IgD-negative memory B cell (primary cell): ENCODE measurements around the gene ANKRD18A. TPM values are rescaled to one million over a fixed set of nuclear protein-coding genes. Genes with fewer than 3 reads are reported as not detected.
"Not testable (repeated sequence)": the region's sequence is repeated elsewhere in the genome, so short reads cannot be mapped to it uniquely, and the experiment has no call there.

Source experiments
- H3K27ac Mint-ChIP-seq, 3 donors: one replicate each; pipeline ENCODE4 v1.8.0; 2020 to 2022; ENCODE audit warnings: mild to moderate bottlenecking in 3 of 3, mixed read lengths in 3 of 3, moderate library complexity in 1 of 3
- H3K27me3 Mint-ChIP-seq: one replicate; pipeline ENCODE4 v1.8.0; 2021; ENCODE audit warnings: mixed read lengths
- H3K36me3 Mint-ChIP-seq: one replicate; pipeline ENCODE4 v1.8.0; 2020; ENCODE audit warnings: mild to moderate bottlenecking, mixed read lengths
- H3K4me1 Mint-ChIP-seq, 3 donors: one replicate each; pipeline ENCODE4 v1.8.0; 2020 to 2022; ENCODE audit warnings: mixed read lengths in 3 of 3, mild to moderate bottlenecking in 1 of 3
- H3K4me3 Mint-ChIP-seq, 4 donors: one replicate each; pipeline ENCODE4 v1.8.0; 2020 to 2022; ENCODE audit warnings: mild to moderate bottlenecking in 4 of 4, mixed read lengths in 4 of 4, moderate library complexity in 3 of 4
- H3K9me3 Mint-ChIP-seq, 3 donors: one replicate each; pipeline ENCODE4 v1.8.0; 2020 to 2021; ENCODE audit warnings: mixed read lengths in 3 of 3, mild to moderate bottlenecking in 1 of 3
- polyA plus RNA-seq: library from polyadenylated mRNA; unstranded; fragments of 300-500 nt; fragmentation: Illumina TruSeq; gene quantifications from one replicate; pipeline ENCODE4 v1.2.3, GENCODE V29; 2021

Gene ANKRD18A
- polyA plus RNA-seq, 1 donor from 2014 or later = not detected

DNA sequence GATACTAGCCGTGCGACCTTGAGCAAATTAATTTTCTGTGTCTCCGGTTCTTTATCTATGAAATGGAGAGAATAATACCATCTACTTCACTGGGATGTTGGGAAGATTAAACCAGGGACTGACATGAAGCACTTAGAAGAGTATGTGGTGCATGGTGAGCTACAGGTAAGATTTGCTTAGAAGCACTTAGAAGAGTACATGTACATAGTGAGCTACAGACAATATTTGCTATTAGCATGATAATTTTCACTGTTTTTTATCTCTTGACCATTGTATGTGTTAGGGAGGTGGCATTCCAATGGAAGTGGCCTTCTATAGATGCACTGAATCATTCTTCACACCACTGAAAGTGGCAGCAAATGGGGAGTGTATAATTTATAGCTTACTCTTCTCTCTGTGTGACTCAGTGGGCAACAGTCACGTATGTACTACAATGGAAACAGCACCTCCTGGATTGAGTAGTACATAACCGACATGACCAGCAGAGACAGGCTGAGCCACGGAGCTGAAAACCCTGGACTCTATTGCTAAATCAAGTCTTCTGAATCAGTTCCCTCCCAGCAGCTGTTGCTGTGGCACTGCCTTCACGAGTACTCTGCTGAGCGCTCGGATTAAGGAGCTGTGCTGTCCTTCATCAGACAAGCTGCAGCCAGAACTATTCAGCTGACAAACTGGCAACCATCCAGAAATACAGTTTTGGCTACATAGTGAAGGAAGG lies 28.9 kb downstream of the ANKRD18A start:
- not testable (repeated sequence) for H3K27ac Mint-ChIP-seq, H3K9me3 Mint-ChIP-seq, H3K27me3 Mint-ChIP-seq, H3K36me3 Mint-ChIP-seq, H3K4me3 Mint-ChIP-seq, H3K4me1 Mint-ChIP-seq

DNA sequence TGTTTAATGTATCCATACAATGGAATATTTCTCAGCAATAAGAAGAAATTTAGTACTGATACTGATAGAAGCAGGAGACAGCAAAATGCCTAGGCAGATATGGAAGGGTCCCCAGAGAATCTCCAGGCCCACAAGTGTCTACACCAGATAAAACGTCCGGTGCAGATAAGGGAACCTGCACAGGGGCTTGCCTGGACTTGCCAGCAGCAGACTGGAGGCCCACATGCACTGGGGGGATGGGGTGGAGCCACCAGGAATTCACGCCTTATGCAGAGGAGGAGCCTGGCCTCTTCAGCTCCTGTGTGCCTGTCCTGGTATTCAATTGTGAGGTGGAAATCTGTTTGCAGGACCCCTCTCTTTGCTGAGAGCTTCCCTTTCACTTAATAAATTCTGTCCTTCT lies 36.6 kb downstream of the ANKRD18A start:
- not testable (repeated sequence) for H3K9me3 Mint-ChIP-seq, H3K27ac Mint-ChIP-seq, H3K4me3 Mint-ChIP-seq, H3K4me1 Mint-ChIP-seq, H3K27me3 Mint-ChIP-seq, H3K36me3 Mint-ChIP-seq

DNA sequence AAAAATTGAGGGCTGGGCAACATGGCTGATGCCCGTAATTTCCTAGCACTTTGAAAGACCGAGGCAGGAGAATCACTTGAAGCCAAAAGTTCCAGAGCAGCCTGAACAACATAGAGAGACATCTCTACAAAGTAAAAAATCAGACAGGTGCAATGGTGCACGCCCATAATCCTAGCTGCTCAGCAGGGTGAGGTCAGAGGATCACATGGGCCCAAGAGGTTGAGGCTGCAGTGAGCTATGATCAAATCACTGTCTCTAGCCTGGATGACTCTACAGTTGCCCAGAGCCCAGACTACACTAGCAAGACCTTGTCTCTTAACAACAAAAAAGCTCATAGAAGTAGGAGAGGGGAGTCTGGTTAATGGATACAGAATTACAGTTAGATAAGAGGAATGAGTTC lies 40.3 kb downstream of the ANKRD18A start:
- not testable (repeated sequence) for H3K9me3 Mint-ChIP-seq, H3K4me1 Mint-ChIP-seq, H3K36me3 Mint-ChIP-seq, H3K27me3 Mint-ChIP-seq, H3K4me3 Mint-ChIP-seq, H3K27ac Mint-ChIP-seq

- not testable (repeated sequence) for H3K27ac Mint-ChIP-seq, H3K4me1 Mint-ChIP-seq, H3K27me3 Mint-ChIP-seq, H3K4me3 Mint-ChIP-seq, H3K36me3 Mint-ChIP-seq, H3K9me3 Mint-ChIP-seq
These were observed 44.2 kb downstream of the ANKRD18A start for GRCh38 chr9:38576181-38576580.

DNA sequence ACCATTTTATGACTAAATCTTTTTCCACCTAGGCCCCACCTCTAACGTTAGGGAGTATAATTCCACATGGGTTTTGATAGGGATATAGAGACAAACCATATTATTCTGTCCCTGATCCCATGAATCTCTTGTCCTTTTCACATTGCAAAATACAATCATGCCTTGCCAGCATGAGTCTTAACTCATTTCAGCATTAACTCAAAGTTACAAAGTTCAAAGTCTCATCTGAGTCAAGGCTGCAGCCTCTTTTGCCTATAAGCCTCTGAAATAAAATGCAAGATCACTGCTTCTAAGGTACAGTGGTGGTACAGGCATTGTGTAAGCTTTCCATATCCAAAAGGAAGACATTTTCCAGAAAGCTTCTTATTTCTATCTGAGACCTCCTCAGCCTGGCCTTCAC lies 54.3 kb downstream of the ANKRD18A start:
- not testable (repeated sequence) for H3K9me3 Mint-ChIP-seq, H3K4me1 Mint-ChIP-seq, H3K27ac Mint-ChIP-seq, H3K27me3 Mint-ChIP-seq, H3K36me3 Mint-ChIP-seq, H3K4me3 Mint-ChIP-seq

- H3K4me3 Mint-ChIP-seq = not testable (repeated sequence)
These were observed 55.2 kb downstream of the ANKRD18A start for GRCh38 chr9:38565178-38565577.

GRCh38 chr9:38563911-38564310 lies 56.5 kb downstream of the ANKRD18A start:
- H3K27ac Mint-ChIP-seq, H3K27me3 Mint-ChIP-seq, H3K4me1 Mint-ChIP-seq, H3K9me3 Mint-ChIP-seq, H3K4me3 Mint-ChIP-seq, H3K36me3 Mint-ChIP-seq: not testable (repeated sequence)

More at GRCh38 chr9:38565178-38565577, 55.2 kb downstream of the ANKRD18A start:
- not testable (repeated sequence) for H3K36me3 Mint-ChIP-seq, H3K4me1 Mint-ChIP-seq, H3K9me3 Mint-ChIP-seq, H3K27ac Mint-ChIP-seq, H3K27me3 Mint-ChIP-seq

GRCh38 chr9:38561134-38561533 lies 59.3 kb downstream of the ANKRD18A start:
- H3K27ac Mint-ChIP-seq = peak overlapping the region in 1 of 3 donors; percentile 16
- H3K36me3 Mint-ChIP-seq, H3K27me3 Mint-ChIP-seq, H3K4me1 Mint-ChIP-seq, H3K9me3 Mint-ChIP-seq, H3K4me3 Mint-ChIP-seq: not testable (repeated sequence)

- not testable (repeated sequence) for H3K4me1 Mint-ChIP-seq, H3K4me3 Mint-ChIP-seq
These were observed 61.2 kb downstream of the ANKRD18A start for GRCh38 chr9:38559172-38559571.

GRCh38 chr9:38557746-38558145 lies 62.6 kb downstream of the ANKRD18A start:
- not testable (repeated sequence) for H3K27me3 Mint-ChIP-seq, H3K4me1 Mint-ChIP-seq, H3K36me3 Mint-ChIP-seq, H3K27ac Mint-ChIP-seq, H3K9me3 Mint-ChIP-seq, H3K4me3 Mint-ChIP-seq

More at GRCh38 chr9:38559172-38559571, 61.2 kb downstream of the ANKRD18A start:
- H3K27me3 Mint-ChIP-seq, H3K27ac Mint-ChIP-seq, H3K9me3 Mint-ChIP-seq, H3K36me3 Mint-ChIP-seq: not testable (repeated sequence)

DNA sequence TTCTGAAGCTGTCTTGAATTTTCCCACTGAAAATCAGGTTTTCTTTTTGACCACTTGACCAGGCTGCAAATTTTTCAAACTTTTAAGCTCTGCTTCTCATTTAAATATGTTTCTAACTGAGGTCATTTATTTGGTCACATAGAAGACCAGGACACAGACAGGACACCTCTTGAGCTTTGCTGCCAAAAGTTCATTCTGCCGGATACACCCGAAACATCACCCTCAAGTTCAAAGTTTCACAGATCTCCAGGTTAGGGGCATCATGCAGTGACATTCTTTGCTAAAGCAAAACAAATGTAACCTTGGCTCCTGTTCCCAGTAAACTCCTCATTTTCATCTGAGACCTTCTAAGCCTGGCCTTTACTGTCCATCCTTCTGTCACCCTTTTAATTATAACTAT lies 65.4 kb downstream of the ANKRD18A start:
- H3K36me3 Mint-ChIP-seq, H3K4me1 Mint-ChIP-seq, H3K27ac Mint-ChIP-seq, H3K27me3 Mint-ChIP-seq, H3K9me3 Mint-ChIP-seq, H3K4me3 Mint-ChIP-seq: not testable (repeated sequence)

DNA sequence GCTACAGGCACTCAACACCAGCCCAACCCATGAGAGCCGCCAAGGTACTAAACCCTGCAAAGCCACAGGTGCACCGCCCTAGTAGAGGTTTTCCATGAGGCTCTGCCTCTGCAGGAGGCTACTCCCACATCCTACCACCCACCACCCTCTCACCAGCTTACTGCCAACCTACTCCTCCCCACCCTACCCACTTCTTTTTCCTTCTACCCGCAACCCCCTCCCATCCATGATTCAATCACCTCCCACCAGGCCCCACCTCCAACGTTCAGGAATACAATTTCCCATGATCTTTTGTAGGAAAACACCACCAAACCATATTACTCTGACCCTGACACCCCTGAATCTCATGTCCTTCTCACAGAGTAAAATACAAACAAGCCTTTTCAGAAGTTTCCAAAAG lies 67.4 kb downstream of the ANKRD18A start:
- H3K27ac Mint-ChIP-seq, H3K4me3 Mint-ChIP-seq: not testable (repeated sequence)

DNA sequence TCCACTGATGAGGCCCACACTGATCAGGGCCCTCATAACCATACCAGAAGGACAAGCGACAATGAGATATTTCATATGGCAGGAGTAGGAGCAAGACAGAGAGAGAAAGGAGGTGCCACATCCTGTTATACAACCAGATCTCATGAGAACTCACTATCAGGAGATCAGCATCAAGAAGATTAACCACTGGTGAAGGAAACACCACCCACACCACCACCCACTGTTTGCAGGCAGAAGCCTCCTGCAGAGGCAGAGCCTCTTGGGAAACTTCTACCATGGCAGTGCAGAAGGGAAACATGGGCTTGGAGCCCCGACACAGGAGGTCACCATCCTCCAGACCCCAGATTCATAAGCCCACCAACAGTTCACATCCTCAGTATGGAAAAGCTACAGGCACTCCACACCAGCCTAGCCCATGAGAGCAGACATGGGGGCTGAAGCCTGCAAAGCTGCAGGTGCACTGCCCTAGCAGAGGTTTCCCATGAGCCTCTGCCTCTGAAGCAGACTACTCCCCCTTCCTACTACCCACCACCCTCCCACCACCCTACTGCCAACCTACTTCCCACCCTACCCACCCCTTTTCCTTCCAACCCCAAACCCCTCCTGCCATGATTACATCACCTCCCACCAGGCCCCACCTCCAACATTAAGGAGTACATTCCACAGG lies 73.8 kb downstream of the ANKRD18A start:
- H3K9me3 Mint-ChIP-seq, H3K27me3 Mint-ChIP-seq, H3K4me3 Mint-ChIP-seq, H3K27ac Mint-ChIP-seq, H3K36me3 Mint-ChIP-seq, H3K4me1 Mint-ChIP-seq: not testable (repeated sequence)

More for the DNA sequence above, 67.4 kb downstream of the ANKRD18A start:
- not testable (repeated sequence) for H3K36me3 Mint-ChIP-seq, H3K27me3 Mint-ChIP-seq, H3K9me3 Mint-ChIP-seq, H3K4me1 Mint-ChIP-seq

- not testable (repeated sequence) for H3K4me1 Mint-ChIP-seq, H3K4me3 Mint-ChIP-seq, H3K9me3 Mint-ChIP-seq, H3K36me3 Mint-ChIP-seq, H3K27ac Mint-ChIP-seq, H3K27me3 Mint-ChIP-seq
These were observed 79.9 kb downstream of the ANKRD18A start for GRCh38 chr9:38540535-38540934.

DNA sequence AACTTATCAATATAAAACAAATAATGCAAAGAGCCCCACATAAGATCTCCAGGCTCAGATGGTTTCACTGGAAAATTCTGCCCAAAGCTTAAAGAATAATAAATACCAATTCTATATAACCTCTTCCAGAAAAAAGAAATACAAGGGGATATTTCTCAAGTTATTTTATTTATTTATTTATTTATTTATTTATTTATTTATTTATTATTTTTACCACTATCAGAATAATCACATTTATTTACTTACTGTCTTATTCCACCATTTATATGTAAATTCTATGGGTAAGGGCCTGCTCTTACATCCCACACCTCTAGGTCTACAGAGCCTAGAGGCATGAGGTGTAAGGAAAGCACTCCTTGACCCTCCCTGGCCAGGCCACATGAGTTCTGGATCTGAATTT lies 91.1 kb downstream of the ANKRD18A start:
- no peaks in the 10 kb centered on the region for H3K27me3 Mint-ChIP-seq
- H3K36me3 Mint-ChIP-seq = no peaks in the 10 kb centered on the region
- H3K9me3 Mint-ChIP-seq = peaks cover 3 to 18% (median 7%) of the 10 kb centered on the region in 3 donors
- H3K27ac Mint-ChIP-seq = no peak overlapping the region
- no peaks in the 10 kb centered on the region for H3K4me1 Mint-ChIP-seq
- no peak overlapping the region for H3K4me3 Mint-ChIP-seq

DNA sequence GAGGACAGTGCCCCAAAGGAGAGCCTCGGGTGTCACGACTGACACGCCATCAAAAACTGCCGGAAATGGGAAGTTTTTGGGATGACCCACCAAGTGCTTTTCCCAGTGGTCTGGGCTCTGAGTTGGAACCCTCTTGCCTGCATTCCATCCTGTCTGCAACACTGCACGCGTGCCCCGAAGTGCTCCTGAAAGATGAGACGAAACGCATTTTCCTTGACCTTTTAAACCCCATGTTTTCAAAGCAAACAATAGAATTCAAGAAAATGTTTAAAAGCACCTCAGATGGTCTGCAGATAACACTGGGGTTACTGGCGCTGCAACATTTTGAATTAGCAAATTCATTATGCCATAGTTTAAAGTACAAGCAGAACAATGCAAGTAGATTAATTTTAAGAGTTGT lies 92.9 kb downstream of the ANKRD18A start:
- H3K36me3 Mint-ChIP-seq = no peaks in the 10 kb centered on the region

More for the DNA sequence above, 92.9 kb downstream of the ANKRD18A start:
- Mint-ChIP-seq H3K27me3 (peaks cover 1% of the 10 kb centered on the region), H3K4me1 (no peaks in the 10 kb centered on the region), H3K27ac (no peak overlapping the region), H3K9me3 (peaks cover 3 to 18% (median 5%) of the 10 kb centered on the region in 3 donors), H3K4me3 (no peak overlapping the region)
